GM12801 (cell line): Measurements from ENCODE around the gene EIF4ENIF1.

ENCODE experiments used
- TF ChIP-seq, protein P1 (sequence below): IDR thresholded peaks from one replicate; pipeline ENCODE4 v1.5.1; 2011; ENCODE audit warnings: control low read depth; ENCODE audit not compliant: insufficient read length; ENCODE audit errors: extremely low read depth

EIF4ENIF1 gene

DNA sequence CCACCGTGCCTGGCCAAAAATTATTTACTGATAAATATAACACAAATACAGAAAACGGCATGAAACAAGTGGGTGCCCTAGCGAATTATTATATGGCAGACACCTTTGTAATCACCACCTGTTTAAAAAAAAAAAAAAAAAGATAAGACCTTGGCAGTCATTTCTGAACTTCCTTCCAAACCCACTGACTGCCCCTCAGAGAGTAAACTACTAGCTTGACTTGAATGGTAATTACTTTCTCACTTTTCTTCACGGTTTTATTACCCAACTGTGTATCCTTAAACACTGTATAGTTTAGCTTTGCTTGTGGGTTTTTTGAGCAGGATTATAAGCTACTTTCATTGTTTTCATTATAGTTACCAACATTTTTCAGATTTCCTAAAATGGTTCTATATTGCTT is 30.4 kb upstream of the EIF4ENIF1 start:
- TF ChIP-seq, protein P1, sequence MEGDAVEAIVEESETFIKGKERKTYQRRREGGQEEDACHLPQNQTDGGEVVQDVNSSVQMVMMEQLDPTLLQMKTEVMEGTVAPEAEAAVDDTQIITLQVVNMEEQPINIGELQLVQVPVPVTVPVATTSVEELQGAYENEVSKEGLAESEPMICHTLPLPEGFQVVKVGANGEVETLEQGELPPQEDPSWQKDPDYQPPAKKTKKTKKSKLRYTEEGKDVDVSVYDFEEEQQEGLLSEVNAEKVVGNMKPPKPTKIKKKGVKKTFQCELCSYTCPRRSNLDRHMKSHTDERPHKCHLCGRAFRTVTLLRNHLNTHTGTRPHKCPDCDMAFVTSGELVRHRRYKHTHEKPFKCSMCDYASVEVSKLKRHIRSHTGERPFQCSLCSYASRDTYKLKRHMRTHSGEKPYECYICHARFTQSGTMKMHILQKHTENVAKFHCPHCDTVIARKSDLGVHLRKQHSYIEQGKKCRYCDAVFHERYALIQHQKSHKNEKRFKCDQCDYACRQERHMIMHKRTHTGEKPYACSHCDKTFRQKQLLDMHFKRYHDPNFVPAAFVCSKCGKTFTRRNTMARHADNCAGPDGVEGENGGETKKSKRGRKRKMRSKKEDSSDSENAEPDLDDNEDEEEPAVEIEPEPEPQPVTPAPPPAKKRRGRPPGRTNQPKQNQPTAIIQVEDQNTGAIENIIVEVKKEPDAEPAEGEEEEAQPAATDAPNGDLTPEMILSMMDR, result no peak

DNA sequence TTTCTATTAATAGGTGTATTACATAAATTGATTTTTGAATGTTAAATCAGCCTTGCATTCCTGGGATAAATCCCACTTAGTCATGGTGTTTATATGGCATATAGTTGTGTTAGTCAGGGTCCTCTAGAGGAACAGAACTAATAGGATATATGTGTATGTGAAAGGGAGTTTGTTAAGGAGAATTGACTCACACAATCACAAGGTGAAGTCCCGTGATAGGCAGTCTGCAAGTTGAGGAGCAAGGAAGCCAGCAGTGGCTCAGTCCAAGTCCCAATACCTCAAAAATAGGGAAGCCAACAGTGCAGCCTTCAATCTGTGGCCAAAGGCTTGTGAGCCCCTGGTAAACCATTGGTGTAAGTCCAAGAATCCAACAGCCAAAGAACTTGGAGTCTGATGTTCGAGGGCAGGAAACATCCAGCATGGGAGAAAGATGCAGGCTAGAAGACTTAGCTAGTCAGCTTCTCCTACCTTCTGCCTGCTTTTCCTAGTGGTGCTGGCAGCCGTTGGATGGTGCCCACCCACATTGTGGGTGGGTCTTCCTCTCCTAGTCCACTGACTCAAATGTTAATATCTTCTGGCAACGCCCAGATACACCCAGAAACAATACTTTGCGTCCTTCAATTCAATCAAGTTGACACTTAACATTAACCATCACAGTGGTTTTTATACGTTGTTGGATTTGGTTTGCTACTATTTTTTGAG is 19.6 kb upstream of the EIF4ENIF1 start:
- TF ChIP-seq, protein P1, result no peak

DNA sequence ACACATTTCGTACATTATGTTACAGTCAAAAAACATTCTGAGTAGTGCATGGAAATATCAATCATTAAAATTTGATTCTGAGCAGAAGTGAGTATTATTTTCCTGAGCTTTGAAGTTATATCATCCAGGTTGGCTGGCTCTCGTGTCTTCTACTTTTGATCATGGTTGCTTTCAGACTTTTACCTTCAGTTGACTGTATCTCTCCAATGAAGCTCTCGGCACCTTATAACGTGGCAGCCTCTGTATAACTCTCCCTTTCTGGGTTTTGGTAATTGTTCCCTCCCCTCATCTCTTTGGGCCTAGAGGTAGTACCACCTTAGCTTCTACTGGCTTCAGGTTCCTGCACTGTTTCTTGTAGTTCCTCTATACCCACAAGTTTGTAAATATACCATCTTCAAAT is 18.9 kb upstream of the EIF4ENIF1 start:
- TF ChIP-seq, protein P1, result no peak

DNA sequence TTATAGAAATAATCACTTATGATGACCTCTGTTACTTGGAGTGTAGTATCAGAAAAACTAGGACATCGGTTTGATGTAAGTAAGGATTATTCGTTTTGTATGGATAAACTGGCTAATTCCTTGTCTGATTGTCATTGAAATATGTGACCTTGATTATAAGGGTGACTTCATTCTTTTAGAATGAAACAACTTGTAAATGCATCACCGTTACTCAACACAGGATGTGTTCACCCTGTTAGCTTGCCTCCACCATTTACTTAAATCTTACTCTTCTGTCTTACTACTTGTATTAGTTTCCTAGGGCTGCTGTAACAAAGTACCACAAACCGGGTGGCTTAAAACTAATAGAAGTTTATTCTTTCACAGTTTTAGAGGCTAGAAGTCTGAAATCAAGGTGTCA is 14.6 kb upstream of the EIF4ENIF1 start:
- TF ChIP-seq, protein P1, result no peak

DNA sequence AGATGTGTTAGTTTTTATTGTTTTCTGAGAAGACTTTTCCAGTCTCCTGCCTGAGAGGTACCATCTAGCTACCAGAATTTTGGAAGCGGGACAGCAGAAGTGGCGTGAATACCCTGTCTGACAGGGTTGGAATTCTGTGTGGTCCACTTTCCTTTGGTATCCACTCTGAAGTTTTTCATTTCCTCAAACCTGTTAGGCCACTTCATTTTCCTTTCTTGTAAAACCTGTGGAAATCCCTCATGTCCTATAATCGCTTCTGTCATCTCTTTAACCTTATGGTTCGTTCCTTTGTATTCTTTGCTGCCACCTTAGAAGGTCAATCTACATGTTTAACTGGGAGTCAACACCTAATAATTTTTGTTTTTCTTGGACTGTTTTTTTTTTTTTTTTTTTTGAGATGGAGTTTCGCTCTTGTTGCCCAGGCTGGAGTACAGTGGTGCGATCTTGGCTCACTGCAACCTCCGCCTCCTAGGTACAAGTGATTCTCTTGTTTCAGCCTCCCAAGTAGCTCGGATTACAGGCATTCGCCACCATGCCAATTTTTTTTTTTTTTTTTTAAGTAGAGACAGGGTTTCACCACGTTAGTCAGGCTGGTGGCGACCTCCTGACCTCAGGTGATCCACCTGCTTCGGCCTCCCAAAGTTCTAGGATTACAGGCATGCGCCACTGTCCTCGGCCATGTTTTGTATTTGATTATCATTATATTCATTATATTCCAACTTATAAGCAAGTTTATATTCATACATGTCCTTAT is 13.7 kb upstream of the EIF4ENIF1 start:
- TF ChIP-seq, protein P1, result no peak

DNA sequence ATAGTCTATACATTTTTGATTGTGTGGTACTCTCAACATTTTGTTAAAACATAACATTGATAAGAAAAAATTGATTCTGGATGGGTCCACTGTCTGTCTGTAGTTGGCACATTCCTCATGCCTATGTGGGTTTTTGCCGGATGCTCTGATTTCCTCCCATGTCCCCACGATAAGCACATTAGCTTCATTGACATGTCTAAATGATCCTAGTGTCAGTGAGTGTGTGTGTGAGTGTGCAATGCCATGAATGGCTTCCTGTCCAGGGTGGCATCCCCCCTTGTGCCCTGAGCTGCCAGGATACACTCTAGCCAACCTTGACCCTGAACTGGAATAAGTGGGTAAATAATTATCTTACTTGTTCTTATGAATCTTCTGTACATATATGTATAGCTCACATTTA is 12.1 kb upstream of the EIF4ENIF1 start:
- TF ChIP-seq, protein P1, result no peak

DNA sequence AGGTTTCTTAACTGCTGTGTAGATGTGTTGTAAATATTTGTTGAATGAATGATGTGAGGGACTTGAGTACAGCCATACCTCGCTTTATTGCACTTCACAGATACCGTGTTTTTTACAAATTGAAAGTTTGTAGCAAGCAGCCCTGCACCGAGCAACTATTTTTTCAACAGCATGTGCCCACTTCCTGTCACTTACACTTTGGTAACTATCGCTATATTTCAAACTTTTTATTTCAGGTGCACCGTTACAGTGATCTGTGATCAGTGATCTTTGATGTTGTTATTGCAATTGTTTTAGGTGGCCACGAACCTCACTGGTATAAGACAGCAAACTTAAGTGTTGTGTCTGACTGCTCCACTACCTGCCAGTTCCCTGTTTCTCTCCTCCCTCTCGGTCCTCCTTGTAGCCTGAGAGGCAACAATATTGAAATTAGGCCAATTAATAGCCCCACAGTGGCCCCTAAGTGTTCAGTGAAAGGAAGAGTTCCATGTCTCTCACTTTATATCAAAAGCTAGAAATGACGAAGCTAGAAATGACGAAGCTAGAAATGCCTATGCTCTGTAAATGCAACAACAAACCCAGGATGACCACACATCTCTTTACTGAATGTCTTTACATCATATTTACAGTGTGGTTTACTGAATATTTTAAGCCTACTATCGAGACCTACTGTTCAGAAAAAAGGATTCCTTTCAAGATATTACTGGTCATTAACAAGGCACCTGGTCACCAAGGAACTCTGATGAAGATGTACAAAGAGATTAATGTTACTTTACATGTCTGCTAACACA is 7.7 kb upstream of the EIF4ENIF1 start:
- TF ChIP-seq, protein P1, result no peak
